KMS-11 (cell line): ENCODE measurements around the gene NXN.

Experiments used
- H2AFZ ChIP-seq: fragments of 200-600 bp; sonication (generic); 2 replicates; pipeline ENCODE4 v1.6.1; 2016; ENCODE audit warnings: antibody characterized with exemption, mixed run types, low read depth
- H3K27ac ChIP-seq: fragments of 200-600 bp; sonication (generic); 2 replicates; pipeline ENCODE4 v1.6.1; 2016; ENCODE audit warnings: mild to moderate bottlenecking, mixed run types
- H3K27me3 ChIP-seq: fragments of 200-600 bp; sonication (generic); 2 replicates; pipeline ENCODE4 v1.6.1; 2017; ENCODE audit warnings: mild to moderate bottlenecking, low read depth, mixed run types, moderate library complexity; ENCODE audit not compliant: insufficient read depth
- H3K36me3 ChIP-seq: fragments of 200-600 bp; sonication (generic); 2 replicates; pipeline ENCODE4 v1.6.1; 2017; ENCODE audit warnings: mild to moderate bottlenecking, mixed run types; ENCODE audit not compliant: insufficient read depth
- H3K4me1 ChIP-seq: fragments of 200-600 bp; sonication (generic); 2 replicates; pipeline ENCODE4 v1.6.1; 2016; ENCODE audit warnings: mild to moderate bottlenecking, low read depth, mixed run types; ENCODE audit not compliant: poor library complexity, severe bottlenecking
- H3K4me2 ChIP-seq: fragments of 200-600 bp; sonication (generic); 2 replicates; pipeline ENCODE4 v1.7.0; 2016; ENCODE audit warnings: mild to moderate bottlenecking, mixed run types
- H3K4me3 ChIP-seq: fragments of 200-600 bp; sonication (generic); IDR thresholded peaks from 2 replicates; pipeline ENCODE4 v1.6.1; 2017; ENCODE audit warnings: low read depth, low read length, mixed read lengths; ENCODE audit not compliant: insufficient read depth
- H3K79me2 ChIP-seq: fragments of 200-600 bp; sonication (generic); 2 replicates; pipeline ENCODE4 v1.6.1; 2016; ENCODE audit warnings: low read depth, mixed run types; ENCODE audit not compliant: insufficient read depth
- H3K9ac ChIP-seq: fragments of 200-600 bp; sonication (generic); 2 replicates; pipeline ENCODE4 v1.6.1; 2016; ENCODE audit warnings: mild to moderate bottlenecking, mixed run types
- H4K20me1 ChIP-seq: fragments of 200-600 bp; sonication (generic); 2 replicates; pipeline ENCODE4 v1.6.1; 2016; ENCODE audit warnings: mild to moderate bottlenecking, mixed run types; ENCODE audit not compliant: insufficient read depth
- CTCF ChIP-seq: fragments of 200-600 bp; sonication (generic); conservative IDR thresholded peaks from 2 replicates; pipeline ENCODE4 v1.6.1; 2017; ENCODE audit warnings: low read depth, mild to moderate bottlenecking, antibody characterized with exemption, low read length, moderate library complexity, mixed read lengths

NXN gene

GRCh38 chr17:986322-986929, 6.8 kb upstream of the NXN start:
- Histone ChIP-seq H4K20me1 (no peaks in the 10 kb centered on the region), H3K27ac (no peak overlapping the region), H3K4me3 (no peak overlapping the region), H3K36me3 (no peaks in the 10 kb centered on the region), H3K79me2 (no peaks in the 10 kb centered on the region), H3K27me3 (no peaks in the 10 kb centered on the region), H3K9ac (no peak overlapping the region), H2AFZ (no peak overlapping the region), H3K4me2 (no peak overlapping the region), H3K4me1 (no peaks in the 10 kb centered on the region)
- TF ChIP-seq CTCF = no peak

DNA sequence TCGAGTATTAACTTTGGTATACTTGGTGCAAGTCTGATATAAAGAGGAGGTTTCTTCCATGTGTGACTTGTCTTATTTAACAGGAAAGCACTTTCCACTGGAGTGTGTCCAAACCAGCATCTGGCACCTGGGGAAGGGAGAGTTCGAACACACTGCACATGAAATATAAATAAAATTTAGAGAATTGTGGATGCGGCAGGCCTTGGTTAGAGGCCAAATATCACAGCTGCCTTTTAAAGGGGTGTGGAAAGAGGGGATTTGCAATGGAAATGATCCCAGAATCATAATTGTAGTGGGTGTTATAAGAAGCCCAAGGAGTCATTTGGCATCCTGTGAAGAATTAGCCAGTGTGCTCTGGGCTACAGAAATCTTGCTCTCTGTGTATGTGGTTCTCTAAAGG, 4.3 kb upstream of the NXN start:
- H3K9ac ChIP-seq = no peak overlapping the region
- no peaks in the 10 kb centered on the region for H3K27me3 ChIP-seq
- no peak overlapping the region for H2AFZ ChIP-seq
- H3K4me2 ChIP-seq = no peak overlapping the region
- no peaks in the 10 kb centered on the region for H4K20me1 ChIP-seq
- H3K36me3 ChIP-seq = no peaks in the 10 kb centered on the region
- no peaks in the 10 kb centered on the region for H3K79me2 ChIP-seq
- H3K27ac ChIP-seq = no peak overlapping the region
- peaks cover 6% of the 10 kb centered on the region for H3K4me1 ChIP-seq
- no peak for TF ChIP-seq CTCF
- H3K4me3 ChIP-seq = no peak overlapping the region

DNA sequence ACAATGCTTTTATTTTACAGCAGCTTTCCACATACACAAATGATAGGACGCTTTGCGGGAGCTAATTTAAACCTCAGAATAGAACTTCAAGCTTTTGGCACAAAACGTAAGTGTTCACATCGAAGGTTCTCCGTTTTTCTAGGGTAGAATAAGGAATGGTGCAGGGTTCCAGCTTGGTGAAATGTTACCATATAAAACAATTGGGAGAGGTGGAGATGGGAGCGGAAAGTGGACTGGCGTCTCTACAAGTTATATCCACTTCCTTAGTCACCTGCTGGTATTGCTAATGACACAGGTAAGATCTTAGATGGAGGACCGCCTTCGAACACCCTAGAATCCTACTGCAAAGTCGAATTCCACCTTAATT, 1.7 kb upstream of the NXN start:
- Histone ChIP-seq H3K4me2 (0 out of 2 replicates have a peak overlapping the region, but pooled peaks have one; percentile 21), H2AFZ (peak overlapping the region; percentile 19; the same call in 1 of the 2 replicates), H3K9ac (no peak overlapping the region), H3K4me1 (peaks cover 6% of the 10 kb centered on the region), H3K36me3 (no peaks in the 10 kb centered on the region), H3K27me3 (peaks cover 24% of the 10 kb centered on the region), H4K20me1 (no peaks in the 10 kb centered on the region), H3K79me2 (no peaks in the 10 kb centered on the region), H3K4me3 (no peak overlapping the region), H3K27ac (no peak overlapping the region)
- no peak; the same call in 1 of the 2 replicates for TF ChIP-seq CTCF

GRCh38 chr17:980406-981291, 1.1 kb upstream of the NXN start:
- Histone ChIP-seq H3K4me3 (no peak overlapping the region), H3K27ac (no peak overlapping the region), H3K4me2 (peak overlapping the region; percentile 45; the same call in 1 of the 2 replicates), H3K4me1 (peaks cover 6% of the 10 kb centered on the region), H2AFZ (peak overlapping the region; percentile 41; the same call in 1 of the 2 replicates), H3K36me3 (no peaks in the 10 kb centered on the region), H3K27me3 (peaks cover 31% of the 10 kb centered on the region), H3K79me2 (no peaks in the 10 kb centered on the region), H4K20me1 (no peaks in the 10 kb centered on the region), H3K9ac (no peak overlapping the region)
- peak; percentile 45 for TF ChIP-seq CTCF
